Effector CD8-positive, alpha-beta T cell (primary cell): Measurements from ENCODE around the gene PAM.

Experiments
- DNase-seq: peaks from one replicate; lab custom pipeline; 2025; lab: John Stamatoyannopoulos, UW
- total RNA-seq, 4 experiments: gene quantifications; one replicate each; lab custom pipeline; 2026; lab: John Stamatoyannopoulos, UW

PAM gene
- 41.1 to 143 (median 63.0) reads per million in 4 experiments for total RNA-seq

DNA sequence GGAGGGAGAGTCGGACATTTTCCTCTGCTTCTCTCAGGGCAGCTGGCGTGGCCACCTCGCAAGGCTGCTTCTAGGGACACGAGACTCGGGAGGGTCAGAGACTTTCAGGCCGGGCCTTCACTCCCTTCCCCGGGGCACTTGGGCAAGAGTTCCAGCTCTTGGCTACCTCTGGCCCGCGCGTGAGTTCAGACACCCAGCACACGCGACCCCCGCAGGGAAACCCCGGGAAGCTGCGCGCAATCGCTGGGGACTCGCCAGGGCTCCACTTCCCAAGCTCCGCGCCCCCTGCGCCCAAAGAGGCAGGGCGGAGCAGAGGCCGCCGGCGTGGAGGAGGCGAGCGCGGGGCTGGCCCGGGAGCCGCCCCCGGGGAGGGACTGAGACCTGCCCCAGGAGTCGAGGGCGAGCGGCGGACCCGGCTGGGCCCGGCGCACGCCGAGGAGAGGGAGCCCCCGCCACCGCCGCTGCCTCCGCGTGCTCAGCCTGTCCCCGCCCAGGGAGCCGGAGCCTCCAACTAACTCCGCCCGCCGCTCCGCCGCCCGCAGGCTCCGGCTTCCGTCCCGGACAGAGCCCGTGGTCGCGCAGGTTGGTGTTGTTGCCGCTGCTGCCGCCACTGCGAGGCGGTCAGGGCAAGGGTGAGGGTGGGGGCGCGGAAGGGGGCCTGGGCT is at the start of gene PAM:
Gene PAM (plus strand): TSS at position 539 of the 665 bp plus-strand sequence. CDS start 110,891 bp downstream, outside the sequence.
- DNase-seq, result peak; percentile 13

DNA sequence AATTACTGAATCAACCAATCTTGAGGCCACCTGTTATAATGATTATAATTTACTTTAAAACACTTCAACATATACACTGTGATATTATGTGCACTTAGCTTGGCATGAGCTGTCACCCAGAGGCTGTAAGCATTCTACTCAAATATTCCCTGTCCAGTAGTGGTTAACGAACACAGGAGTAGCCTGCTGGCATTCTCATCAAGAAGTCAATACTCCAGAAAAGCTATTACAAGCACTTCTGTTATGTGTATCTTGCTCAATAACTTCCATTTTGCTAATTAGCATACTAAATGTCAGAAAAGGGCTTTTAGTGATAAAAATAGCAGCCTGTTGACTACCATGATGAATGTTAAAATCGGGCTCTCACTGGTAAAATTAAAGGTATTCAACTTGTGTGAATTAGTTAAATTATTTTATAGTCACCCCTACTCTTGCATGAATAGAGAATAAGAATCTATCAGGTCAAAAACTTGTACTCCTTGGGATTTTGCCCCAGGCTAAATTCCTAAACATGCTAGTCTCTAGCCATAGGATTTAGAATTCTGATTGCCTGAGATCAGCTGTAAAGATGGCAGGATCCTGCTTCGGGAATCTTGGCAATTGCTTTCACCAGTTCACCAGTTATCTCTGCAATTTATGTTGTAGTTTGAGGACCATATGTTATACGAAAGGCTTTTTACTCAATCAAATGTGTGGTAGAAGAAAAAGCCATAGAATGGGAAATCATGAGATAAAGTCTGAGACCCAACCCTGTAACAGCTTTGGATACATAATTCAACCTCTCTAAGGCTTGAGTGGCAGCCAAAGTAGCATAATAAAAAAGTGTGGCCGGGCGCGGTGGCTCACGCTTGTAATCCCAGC is 43.4 kb upstream of the PAM start:
- DNase-seq, result no peak

DNA sequence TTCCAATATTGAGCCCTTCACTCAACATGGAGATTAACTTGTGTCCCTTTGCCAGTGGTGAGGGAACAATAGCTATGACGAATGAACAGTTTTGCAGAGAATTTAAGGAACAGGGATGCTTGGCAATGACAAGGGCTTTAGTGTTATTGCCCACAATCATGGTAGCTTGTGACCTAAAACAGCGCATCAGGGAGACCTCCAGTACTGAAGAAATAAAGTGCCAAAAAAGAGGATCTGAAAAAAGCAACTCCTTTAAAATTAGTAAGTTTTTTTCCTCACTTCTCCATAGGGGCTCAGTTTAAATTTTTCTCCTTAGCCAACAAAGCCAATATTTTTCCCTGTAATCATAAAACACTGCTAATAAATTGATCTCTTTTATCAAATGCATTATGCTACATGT is 41.8 kb upstream of the PAM start:
- DNase-seq, result no peak

DNA sequence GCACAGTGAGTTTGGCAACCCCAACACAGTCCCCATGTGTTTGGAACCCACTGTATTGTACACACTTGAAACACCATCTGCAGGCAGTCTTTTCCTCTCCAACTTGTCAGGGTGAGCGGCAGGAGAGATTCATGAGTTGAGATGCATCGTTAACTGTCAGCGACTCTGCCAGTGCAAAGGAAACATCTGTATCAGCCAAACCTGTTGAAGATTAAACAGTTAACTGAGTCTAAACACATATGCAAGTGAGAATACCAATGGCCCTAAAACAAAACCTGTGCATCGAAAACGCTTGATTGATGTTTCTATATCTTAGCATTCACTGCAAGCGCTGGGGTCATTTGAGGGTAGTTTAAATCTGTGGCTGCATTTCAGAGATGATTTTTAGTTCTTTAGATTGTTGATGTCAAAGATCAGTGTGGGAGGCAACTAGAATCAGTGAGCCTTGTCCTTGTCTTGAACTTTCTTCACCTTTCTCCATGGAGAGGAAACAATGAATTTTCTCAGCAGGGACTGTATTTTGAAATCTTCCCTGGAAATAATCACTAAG is 41.3 kb upstream of the PAM start:
- DNase-seq, result no peak

DNA sequence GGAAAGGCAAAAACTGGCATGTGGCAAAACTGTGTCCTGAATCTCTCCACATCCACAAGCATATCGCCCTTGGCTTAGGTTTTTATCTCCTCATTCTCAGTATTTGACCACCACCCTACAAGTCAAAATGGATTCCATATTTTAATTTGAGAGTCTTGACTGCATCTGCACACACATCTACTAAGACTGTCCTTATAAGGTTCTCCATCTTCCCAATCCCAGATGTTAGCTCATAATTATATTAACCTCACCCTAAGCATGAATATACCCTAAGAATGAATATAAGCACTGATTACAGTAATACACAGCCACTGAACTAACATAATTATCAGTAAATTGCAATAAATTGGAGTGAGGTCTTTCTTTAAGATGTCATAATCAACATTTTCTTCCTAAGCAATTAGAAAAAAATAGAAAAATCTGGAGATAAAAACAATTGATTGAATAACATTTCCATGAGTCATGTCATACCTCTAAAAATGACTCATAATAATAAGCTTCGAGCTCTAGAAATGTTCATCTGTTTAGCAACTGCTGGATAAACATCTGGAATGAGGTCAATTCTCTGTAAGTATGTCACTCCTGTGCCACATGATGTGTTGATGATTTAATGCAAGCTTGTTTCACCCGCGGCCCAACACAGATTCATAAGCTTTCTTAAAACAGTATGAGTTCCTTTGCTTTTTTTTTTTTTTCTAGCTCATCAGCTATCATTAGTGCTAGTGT is 39.9 kb upstream of the PAM start:
- no peak for DNase-seq

DNA sequence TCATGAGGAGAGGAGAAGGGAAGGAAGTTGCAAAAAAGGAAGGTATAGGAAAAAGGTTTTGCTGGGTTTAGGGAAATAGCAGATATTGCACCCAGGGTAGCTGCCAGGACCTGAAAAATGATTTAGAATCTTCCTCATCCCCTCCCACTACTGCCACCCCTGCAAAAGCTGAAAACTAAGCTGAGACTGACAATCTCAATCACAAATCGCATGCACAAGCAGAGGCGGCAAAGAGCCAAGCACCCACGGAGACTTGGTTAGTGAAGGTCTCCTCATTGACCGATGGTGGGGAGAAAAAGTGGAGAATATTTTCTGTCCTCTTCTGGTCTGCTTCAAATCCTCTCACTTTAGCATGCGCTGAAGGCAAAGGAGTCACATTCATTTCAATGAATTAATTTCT is 39.1 kb upstream of the PAM start:
- no peak for DNase-seq

DNA sequence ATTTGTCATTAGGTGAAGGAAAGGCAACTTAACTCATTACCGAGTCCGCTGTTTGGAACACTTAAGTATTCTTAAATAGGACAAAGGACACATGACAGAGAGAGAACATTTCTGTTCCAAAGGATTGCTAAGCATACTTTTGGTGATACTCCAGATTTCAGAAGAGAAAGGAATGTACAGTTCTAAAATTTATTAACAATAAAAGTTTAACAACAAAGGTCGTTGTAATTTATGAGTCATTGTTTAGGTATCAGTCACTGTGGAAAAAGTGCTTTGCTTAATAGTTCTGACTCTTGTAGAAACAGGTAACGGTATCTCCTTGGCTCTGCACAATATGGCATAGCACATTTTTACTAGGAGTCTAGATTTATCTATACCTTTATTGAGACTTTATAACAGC is 36.3 kb upstream of the PAM start:
- no peak for DNase-seq

DNA sequence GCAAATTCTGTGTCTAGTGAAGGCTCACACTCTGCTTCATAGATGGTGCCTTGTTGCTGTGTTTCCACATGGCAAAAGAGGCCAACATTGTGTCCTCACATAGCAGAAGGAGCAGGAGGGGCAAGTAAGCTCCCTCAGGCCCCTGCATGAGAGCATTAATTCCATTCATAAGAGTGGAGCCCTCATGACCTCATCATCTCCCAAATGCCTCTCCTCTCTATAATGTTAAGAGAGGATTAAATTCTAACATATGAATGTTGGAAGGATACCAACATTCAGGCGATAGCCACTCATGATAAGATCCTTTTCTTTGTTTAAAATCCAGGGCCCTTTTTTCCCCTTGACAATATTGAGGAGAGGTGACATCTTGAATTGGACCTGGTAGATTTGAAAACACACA is 35.2 kb upstream of the PAM start:
- no peak for DNase-seq

DNA sequence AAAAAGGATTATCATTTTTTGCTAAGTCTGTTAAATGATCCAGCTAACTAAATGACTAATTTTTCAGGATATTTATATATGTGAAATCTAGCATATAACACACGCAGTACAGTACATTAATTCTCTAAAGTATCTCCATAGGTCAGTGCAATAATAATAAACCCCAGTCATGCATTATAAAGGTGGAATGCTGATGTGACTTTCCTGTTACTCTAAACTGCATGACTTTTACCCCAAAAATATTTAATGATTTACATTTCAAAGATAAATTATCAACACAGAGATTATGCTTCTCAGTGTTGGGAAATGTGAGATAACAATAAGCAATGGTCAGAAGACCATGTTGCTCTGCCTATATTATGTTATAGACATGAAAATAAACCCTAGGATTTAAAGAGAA is 34.1 kb upstream of the PAM start:
- DNase-seq, result no peak

DNA sequence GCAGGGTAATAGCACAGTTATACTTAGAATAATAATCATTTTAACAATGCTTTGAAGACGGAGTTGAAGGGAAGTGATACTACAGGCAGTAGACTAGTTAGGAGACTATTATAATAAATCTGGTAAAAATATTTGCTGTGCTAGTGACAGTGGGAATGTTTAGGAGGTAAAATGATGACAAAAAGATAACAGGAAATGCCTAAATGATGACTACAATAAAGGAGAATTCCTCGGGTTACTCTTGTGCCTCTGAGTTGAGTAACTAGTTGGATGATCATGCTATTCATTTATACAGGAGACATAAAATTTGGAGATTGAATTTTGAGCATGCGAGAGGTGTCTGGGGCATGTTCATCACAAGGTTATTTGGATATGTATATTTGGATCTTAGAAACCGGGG is 32.2 kb upstream of the PAM start:
- no peak for DNase-seq

DNA sequence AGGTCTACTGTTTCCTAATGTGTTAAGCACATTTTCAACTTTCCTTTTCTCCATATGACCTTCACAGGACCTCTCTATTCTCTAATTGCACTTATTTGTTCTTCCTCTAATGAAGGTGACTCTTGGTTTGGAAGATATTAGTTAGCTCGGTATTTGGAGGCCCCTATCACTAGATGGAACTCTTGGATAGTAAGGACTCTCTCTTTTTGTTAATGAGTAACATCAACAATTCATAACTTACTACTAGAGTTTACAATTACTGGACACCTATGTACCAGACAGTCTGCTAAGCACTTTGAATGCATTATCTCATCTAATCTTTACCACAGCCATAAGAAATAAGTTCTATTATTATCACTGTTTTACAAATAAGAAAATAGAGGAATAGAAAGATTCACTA is 23.4 kb upstream of the PAM start:
- DNase-seq, result no peak

DNA sequence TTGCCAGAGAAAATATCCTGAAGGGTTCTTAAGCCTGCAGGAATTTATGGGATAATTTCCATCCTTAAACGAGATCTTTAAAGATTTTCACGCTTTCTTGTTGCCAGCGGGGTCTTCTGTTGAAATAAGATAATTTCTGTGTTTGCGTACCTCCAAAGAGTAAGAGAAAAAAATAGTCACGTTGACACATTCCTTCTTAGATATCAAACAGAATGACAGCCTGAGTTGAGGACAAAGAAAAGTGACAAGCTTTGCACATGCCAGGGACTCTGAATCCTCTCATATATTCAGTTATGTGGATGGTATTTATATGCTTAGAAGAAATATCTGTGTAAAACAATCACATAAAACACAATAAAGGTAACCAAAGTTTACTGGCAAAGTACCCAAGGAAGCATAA is 21.6 kb upstream of the PAM start:
- DNase-seq, result no peak

DNA sequence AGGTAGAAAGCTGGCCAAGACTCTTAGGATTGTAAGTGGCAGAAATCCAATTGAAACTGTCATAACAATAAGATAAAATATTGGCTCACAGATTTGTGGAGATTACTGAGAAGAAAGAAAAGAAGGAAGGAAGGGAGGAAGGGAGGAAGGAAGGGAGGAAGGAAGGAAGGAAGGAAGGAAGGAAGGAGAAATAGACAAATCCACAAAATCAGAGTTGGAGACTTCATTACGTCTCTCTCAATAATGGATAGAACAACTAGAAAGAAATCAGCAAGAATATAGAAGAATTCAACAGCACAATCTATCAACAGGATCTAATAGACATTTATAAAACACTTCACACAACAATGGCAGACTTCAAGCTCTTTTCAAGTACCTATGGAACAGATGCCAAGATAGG is 17.9 kb upstream of the PAM start:
- DNase-seq, result no peak

DNA sequence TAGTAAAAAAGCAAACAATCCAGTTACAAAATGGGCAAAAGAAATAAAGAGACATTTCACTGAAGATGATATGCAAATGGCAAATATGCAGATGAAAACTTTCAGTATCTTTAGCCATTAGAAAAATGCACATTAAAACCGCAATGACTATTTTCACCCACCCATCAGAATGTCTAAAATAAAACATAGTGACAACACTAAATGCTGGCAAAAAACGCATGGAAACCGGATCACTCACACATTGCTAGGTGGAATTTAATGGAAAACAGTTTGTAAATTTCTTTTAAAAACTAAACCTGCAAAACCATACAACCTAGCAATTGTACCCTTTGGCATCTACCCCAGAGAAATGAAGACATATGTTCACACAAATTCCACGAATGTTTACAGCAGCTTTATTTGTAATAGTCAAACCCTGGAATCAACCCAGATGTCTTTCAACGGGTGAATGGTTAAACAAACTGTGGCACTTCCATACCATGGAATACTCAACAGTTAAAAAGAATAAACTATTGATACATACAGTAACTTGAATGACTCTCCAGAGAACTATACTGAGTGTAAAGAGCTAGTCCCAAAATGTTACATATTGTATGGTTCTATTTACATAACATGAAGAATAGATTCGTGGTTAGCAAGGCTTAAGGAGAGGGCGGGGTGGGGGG is 17.2 kb upstream of the PAM start:
- no peak for DNase-seq

DNA sequence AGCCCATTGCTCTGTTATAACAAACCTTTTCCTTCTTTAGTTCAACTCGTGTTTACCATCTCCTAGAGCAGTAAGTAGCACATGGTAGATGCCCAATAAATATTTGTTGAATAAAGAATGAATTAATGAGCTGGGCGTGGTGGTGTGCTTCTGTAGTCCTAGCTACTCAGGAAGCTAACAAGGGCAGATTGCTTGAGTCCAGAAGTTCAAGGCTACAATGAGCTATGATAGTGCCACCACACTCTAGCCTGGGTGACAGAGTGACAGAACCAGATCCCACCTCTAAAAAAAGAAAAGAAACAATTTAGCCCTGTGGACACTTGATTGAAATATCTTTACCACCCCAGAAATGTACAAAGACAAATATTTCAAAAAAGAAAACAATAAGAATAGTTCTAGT is 14.6 kb upstream of the PAM start:
- DNase-seq, result no peak

DNA sequence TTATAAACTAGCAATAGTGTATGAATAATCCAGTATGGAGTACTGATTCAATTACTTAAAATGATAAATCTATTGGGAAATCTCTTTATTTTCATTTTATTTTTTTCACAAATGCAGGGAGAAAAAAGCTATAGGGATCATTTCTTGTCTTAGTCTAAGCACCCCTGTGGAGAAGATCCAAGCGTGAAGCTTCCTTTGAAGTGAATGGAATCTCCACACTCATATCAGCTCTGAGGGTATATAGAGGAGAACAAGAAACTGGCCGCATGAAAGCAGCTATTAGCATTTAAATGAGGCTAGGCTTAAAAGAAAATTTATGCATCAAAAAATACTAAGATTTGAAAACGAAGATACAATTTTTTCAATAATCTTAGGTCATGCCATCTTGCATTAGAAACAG is 12.9 kb upstream of the PAM start:
- no peak for DNase-seq

DNA sequence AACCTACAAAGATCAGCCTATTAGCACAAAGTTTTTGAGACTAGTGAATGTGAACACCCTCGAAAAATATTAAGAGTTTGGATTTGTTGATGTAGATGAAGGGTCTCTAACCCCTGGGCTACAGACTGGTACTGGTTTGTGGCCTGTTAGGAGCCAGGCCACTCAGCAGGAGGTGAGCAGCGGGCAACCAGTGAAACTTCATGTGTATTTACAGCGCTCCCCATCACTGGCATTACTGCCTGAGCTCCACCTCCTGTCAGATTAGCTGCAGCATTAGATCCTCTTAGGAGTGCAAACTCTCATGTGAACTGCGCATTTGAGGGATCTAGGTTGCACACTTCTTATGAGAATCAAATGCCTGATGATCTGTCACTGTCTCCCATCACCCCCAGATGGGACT is 11.2 kb upstream of the PAM start:
- DNase-seq, result no peak

DNA sequence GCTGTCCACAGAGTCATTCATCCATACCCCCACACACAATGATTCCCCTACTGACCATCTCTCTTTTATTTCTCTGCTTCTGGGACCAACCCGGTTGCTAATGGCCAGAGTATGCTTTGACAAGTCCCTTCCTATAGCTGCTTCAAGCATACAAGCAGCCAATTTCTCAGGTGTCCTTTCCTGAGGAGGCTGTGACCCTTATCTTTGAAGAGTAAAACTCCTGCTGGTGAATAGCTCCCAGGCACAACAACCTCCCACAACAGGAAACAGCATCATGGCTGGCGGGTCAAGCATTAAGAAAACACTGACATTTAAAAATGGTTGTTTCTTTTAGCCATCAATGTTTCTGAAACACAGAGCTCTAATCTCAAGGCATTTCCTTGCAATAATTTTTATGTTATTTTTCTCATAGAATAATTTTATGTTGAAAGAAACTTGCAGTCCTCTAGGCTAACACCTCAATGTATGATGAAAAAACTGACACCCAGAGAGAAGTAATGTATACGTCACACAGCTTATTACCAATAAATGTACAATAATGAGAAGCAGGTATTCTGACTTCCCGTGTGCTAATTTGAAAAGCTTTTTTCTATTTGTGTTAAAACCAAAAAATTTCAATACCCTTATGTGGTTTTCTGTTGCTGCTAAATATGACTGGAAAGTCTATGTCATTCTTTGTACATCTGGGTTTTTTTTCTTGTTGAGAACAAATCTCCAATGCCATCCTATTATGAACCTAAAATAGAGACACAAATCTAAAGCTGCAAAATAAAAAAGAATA is 7.5 kb upstream of the PAM start:
- no peak for DNase-seq

DNA sequence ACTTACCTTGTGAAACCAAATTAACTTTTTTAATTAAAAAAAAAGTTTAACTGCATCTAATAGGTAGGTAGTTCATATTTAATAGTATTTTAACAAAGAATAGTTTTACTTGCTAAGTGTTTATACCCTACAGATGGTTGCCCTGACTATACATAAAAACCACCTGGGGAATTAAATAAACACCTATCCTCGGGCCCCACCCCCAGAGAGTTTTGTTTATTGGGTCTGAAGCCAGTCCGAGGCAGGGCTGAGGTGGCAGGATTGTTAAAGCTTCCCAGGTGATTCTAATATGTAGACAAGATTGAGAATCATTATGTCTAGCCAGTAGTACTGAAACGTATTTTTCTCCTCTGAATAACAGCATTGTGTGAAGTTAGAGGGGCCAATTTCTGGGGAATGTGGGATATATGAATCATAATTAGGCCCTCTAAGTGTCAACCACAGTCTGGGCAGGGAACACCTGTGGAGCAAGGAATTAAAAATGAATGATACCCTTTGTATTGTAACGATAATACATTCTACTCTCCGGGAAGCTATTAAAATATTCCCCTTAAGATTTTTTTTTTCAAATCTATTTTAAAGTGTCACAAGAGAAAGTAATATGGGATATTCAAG is 5.6 kb upstream of the PAM start:
- DNase-seq, result no peak

DNA sequence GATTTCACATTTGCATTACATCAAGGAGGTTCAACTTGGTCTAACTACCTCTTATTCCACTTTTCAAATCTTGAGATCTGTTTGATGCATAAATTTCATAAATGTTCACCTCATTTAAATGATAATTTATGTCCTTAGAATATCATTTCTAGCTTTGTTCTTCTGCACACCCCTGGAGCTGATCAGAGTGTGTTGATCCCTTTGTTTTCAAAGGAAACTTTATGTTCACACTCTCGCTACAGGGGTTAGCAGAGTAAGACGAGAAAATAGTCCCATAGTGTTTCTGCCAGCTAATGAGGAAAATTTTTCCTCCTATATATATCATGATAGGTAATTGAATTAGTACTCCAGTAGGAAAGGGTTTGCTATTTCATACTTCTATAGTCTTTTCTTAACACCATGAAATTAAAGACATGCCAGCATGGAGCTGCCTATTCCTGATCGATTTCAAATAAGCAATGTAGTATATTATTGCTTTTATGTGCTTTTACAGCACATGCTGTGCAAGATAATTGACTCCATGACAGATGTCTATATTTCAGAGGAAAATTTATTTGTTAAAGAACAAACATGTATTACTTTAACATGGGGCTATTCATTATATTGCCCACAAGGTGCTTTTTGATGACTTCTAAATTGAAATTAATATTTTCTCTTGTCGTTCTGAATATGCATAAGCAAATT is 4.8 kb upstream of the PAM start:
- DNase-seq, result no peak
